ENCODE results near the gene TAF4B.

The TAF4B gene

GRCh38 chr18:26414901-26415440, 188.7 kb downstream of the TAF4B start:
- H3K9me3 ChIP-seq (ENCODE audit: control insufficient read depth, low read length): no peaks in the 10 kb centered on the region
- H3K27ac ChIP-seq: no peak overlapping the region

GRCh38 chr18:26415631-26416030, 189.4 kb downstream of the TAF4B start:
- no peak overlapping the region for H3K9ac ChIP-seq
- no peak overlapping the region for H3K27ac ChIP-seq
- no peak for TF ChIP-seq CTCF (IDR thresholded peaks at IDR 0.05)

More at GRCh38 chr18:26414901-26415440, 188.7 kb downstream of the TAF4B start:
- H3K4me1 ChIP-seq: no peaks in the 10 kb centered on the region
- H3K36me3 ChIP-seq (ENCODE audit: control insufficient read depth, insufficient read depth, low read length): no peaks in the 10 kb centered on the region
- no peaks in the 10 kb centered on the region for H3K27me3 ChIP-seq (ENCODE audit: control insufficient read depth, insufficient read depth, low read length)
- H3K4me3 ChIP-seq (ENCODE audit: low read depth, low read length): no peak overlapping the region
- H3K4me2 ChIP-seq (ENCODE audit: low read length): no peak overlapping the region
- H3K9ac ChIP-seq: no peak overlapping the region
- H2AFZ ChIP-seq: no peak overlapping the region
- no peak for TF ChIP-seq CTCF (IDR thresholded peaks at IDR 0.05)
- no peaks in the 10 kb centered on the region for H3K79me2 ChIP-seq

GRCh38 chr18:26416652-26417150, 190.5 kb downstream of the TAF4B start:
- Histone ChIP-seq H2AFZ (no peak overlapping the region), H3K4me2 (ENCODE audit: low read length) (no peak overlapping the region), H3K9me3 (ENCODE audit: control insufficient read depth, low read length) (no peaks in the 10 kb centered on the region), H3K27ac (no peak overlapping the region), H3K4me3 (ENCODE audit: low read depth, low read length) (no peak overlapping the region), H3K36me3 (ENCODE audit: control insufficient read depth, insufficient read depth, low read length) (no peaks in the 10 kb centered on the region), H3K27me3 (ENCODE audit: control insufficient read depth, insufficient read depth, low read length) (no peaks in the 10 kb centered on the region), H3K79me2 (no peaks in the 10 kb centered on the region), H3K4me1 (no peaks in the 10 kb centered on the region), H3K9ac (no peak overlapping the region)
- TF ChIP-seq CTCF (IDR thresholded peaks at IDR 0.05): no peak

More at GRCh38 chr18:26415631-26416030, 189.4 kb downstream of the TAF4B start:
- no peaks in the 10 kb centered on the region for H3K9me3 ChIP-seq (ENCODE audit: control insufficient read depth, low read length)
- H3K36me3 ChIP-seq (ENCODE audit: control insufficient read depth, insufficient read depth, low read length): no peaks in the 10 kb centered on the region
- no peak overlapping the region for H2AFZ ChIP-seq
- no peaks in the 10 kb centered on the region for H3K79me2 ChIP-seq
- H3K4me1 ChIP-seq: no peaks in the 10 kb centered on the region
- H3K4me2 ChIP-seq (ENCODE audit: low read length): no peak overlapping the region
- H3K27me3 ChIP-seq (ENCODE audit: control insufficient read depth, insufficient read depth, low read length): no peaks in the 10 kb centered on the region
- no peak overlapping the region for H3K4me3 ChIP-seq (ENCODE audit: low read depth, low read length)

GRCh38 chr18:26417190-26417589, 190.9 kb downstream of the TAF4B start:
- H3K4me3 ChIP-seq (ENCODE audit: low read depth, low read length): no peak overlapping the region
- H3K27ac ChIP-seq: no peak overlapping the region
- no peak overlapping the region for H3K4me2 ChIP-seq (ENCODE audit: low read length)
- H3K4me1 ChIP-seq: no peaks in the 10 kb centered on the region
- no peak for TF ChIP-seq CTCF (IDR thresholded peaks at IDR 0.05)
- H3K27me3 ChIP-seq (ENCODE audit: control insufficient read depth, insufficient read depth, low read length): no peaks in the 10 kb centered on the region
- no peak overlapping the region for H3K9ac ChIP-seq
- H3K36me3 ChIP-seq (ENCODE audit: control insufficient read depth, insufficient read depth, low read length): no peaks in the 10 kb centered on the region
- no peak overlapping the region for H2AFZ ChIP-seq
- no peaks in the 10 kb centered on the region for H3K9me3 ChIP-seq (ENCODE audit: control insufficient read depth, low read length)
- no peaks in the 10 kb centered on the region for H3K79me2 ChIP-seq

GRCh38 chr18:26418225-26418624, 192.0 kb downstream of the TAF4B start:
- H3K36me3 ChIP-seq (ENCODE audit: control insufficient read depth, insufficient read depth, low read length): no peaks in the 10 kb centered on the region
- H3K27me3 ChIP-seq (ENCODE audit: control insufficient read depth, insufficient read depth, low read length): no peaks in the 10 kb centered on the region
- H3K9me3 ChIP-seq (ENCODE audit: control insufficient read depth, low read length): no peaks in the 10 kb centered on the region
- no peak overlapping the region for H3K9ac ChIP-seq
- TF ChIP-seq CTCF (IDR thresholded peaks at IDR 0.05): no peak
- H3K4me2 ChIP-seq (ENCODE audit: low read length): no peak overlapping the region
- H3K79me2 ChIP-seq: no peaks in the 10 kb centered on the region
- H3K27ac ChIP-seq: no peak overlapping the region
- H3K4me3 ChIP-seq (ENCODE audit: low read depth, low read length): no peak overlapping the region
- H3K4me1 ChIP-seq: no peaks in the 10 kb centered on the region
- H2AFZ ChIP-seq: no peak overlapping the region
